Erythroblast (primary cell): Measurements from ENCODE around the gene RARB.

ENCODE experiments used
- GATA1 ChIP-seq: IDR thresholded peaks from 2 replicates; pipeline ENCODE4 v1.6.1; 2011; ENCODE audit warnings: low read depth, mild to moderate bottlenecking, control low read depth, low read length, moderate library complexity
- POLR2A ChIP-seq: IDR thresholded peaks from 2 replicates; pipeline ENCODE4 v1.6.1; 2011; ENCODE audit warnings: mild to moderate bottlenecking, low read length

- no peak for TF ChIP-seq POLR2A
- TF ChIP-seq GATA1, result no peak
Measured at GRCh38 chr3:25515171-25515570, 87.1 kb downstream of the RARB start.
